PC-3 (cell line): ENCODE results near the gene E2F1.

Experiments used
- EZH2 ChIP-seq: fragments of 300-600 bp; sonication (generic); IDR thresholded peaks from one replicate; pipeline ENCODE4 v1.6.1; 2017; ENCODE audit warnings: antibody characterized with exemption, mild to moderate bottlenecking, low read length; ENCODE audit not compliant: unreplicated experiment
- TF ChIP-seq, protein P1 (sequence below): fragments of 300-600 bp; sonication (generic); conservative IDR thresholded peaks from 2 replicates; pipeline ENCODE4 v1.5.1; 2017; ENCODE audit warnings: antibody characterized with exemption, low read depth, mild to moderate bottlenecking, low read length

DNA sequence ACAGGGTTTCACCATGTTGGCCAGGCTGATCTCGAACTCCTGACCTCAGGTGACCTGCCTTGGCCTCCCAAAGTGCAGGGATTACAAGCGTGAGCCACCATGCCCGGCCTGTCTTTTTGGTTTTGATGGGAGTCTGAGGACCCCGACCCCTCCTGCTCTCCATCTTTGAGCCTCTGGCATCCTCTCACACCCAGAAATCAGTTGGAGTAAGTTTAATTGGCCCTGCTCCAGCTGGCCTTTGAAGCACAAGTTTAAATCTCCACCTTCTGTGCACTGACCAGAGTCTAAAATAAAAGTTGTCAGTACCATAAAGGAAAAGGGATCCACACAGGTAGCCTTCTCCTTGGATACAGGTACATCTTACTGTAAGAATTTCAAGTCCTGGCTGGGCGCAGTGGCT, 40.0 kb downstream of the E2F1 start:
- TF ChIP-seq EZH2: no peak
- TF ChIP-seq, protein P1, sequence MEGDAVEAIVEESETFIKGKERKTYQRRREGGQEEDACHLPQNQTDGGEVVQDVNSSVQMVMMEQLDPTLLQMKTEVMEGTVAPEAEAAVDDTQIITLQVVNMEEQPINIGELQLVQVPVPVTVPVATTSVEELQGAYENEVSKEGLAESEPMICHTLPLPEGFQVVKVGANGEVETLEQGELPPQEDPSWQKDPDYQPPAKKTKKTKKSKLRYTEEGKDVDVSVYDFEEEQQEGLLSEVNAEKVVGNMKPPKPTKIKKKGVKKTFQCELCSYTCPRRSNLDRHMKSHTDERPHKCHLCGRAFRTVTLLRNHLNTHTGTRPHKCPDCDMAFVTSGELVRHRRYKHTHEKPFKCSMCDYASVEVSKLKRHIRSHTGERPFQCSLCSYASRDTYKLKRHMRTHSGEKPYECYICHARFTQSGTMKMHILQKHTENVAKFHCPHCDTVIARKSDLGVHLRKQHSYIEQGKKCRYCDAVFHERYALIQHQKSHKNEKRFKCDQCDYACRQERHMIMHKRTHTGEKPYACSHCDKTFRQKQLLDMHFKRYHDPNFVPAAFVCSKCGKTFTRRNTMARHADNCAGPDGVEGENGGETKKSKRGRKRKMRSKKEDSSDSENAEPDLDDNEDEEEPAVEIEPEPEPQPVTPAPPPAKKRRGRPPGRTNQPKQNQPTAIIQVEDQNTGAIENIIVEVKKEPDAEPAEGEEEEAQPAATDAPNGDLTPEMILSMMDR: no peak
